GM18868 (cell line): ENCODE data around the gene P2RY6.
"Not testable (repeated sequence)": the region's sequence is repeated elsewhere in the genome, so short reads cannot be mapped to it uniquely, and the experiment has no call there.

Experiments
- ATAC-seq: cut with Tn5 transposase; IDR thresholded peaks from one replicate; pipeline ENCODE4 v1.9.1; 2021; ENCODE audit warnings: mild to moderate bottlenecking, moderate library complexity; ENCODE audit not compliant: unreplicated experiment

P2RY6 gene, protein sequence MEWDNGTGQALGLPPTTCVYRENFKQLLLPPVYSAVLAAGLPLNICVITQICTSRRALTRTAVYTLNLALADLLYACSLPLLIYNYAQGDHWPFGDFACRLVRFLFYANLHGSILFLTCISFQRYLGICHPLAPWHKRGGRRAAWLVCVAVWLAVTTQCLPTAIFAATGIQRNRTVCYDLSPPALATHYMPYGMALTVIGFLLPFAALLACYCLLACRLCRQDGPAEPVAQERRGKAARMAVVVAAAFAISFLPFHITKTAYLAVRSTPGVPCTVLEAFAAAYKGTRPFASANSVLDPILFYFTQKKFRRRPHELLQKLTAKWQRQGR

DNA sequence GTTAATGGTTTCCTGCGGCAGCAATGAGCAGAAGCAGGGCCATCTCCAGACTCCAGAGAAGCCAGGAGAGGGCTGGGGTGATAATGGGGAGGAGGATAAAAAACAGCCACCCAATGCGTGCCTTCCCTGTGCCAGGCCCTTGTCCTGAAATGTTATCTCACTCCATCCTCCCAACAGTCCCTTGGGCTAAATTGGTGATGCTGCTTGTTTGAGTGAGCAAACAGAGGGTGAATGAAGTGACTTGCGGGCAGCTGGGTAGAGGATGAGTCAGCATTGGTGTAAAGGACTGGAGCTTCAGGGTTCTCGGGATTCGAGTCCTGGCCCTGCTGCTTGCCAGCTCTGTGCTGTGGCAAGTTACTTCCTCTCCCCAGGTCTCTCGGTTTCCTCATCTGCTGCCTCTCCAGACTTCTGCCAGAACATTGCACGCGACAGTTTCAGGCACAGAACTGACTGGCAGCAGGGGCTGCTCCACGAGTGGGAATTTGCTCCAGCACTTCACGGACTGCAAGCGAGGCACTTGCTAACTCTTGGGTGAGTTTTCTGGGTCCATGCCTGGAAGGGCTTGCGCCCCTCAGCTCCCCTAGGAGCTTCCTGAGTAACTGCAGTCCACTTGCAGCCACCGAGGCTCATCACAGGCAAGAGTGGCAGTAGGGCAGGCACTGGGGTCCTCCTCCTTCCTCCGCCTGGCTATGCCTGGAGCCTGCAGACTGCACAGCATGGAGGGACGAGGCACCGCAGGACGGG lies at the start of gene P2RY6:
P2RY6 (plus strand) TSS at position 403 of the 744 bp plus-strand sequence. CDS start 24,181 bp downstream, outside the sequence.
- ATAC-seq = no peak

- ATAC-seq = no peak
Measured at GRCh38 chr11:73223998-73224730, 48.0 kb upstream of the P2RY6 start.

GRCh38 chr11:73225001-73225686 lies 47.0 kb upstream of the P2RY6 start:
- ATAC-seq = no peak

- ATAC-seq = no peak
Measured at GRCh38 chr11:73225851-73226250, 46.3 kb upstream of the P2RY6 start.

- no peak for ATAC-seq
Measured at GRCh38 chr11:73226297-73227006, 45.7 kb upstream of the P2RY6 start.

- ATAC-seq = no peak
Measured at GRCh38 chr11:73227571-73228211, 44.4 kb upstream of the P2RY6 start.

DNA sequence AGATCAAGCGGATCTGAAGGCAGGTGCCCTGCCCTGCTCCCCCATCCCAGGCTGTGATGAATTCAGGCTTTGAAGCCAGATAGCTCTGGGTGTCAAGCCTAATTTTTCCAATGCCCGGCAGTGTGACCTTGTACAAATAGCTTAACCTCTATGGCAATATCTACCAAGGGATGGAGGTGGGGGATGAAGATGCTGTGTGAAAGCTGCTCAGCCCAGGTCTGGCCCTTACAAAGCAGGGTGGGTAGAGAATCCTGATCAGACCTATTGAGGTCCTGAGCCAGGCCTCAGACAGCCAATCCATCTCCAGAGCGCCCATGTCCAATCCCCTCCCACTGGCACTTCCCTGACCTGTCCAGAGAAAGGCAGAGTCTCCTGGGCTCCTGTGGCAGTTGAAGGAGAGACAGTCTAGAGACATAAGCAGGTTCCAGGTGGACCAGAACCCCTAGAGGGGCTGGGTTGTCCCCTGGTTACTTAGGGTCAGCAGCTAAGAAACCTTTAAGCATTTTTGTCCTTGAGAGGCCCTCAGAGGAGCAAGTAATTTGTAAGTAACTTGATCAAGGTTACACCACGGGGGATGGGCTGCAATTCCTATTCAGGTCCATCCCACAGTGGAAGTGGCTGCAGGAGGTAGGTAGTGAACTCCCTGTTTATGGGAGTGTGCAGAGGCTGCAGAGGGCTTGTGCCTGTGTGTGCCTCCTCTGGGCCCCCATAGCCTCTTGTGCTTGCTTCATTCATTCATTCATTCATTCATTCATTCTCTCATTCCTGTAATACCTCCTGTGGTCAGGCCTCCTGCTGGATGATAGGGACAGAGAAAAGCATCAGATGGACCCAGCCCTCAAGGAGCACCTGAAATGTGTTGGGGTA lies 43.6 kb upstream of the P2RY6 start:
- ATAC-seq = no peak

DNA sequence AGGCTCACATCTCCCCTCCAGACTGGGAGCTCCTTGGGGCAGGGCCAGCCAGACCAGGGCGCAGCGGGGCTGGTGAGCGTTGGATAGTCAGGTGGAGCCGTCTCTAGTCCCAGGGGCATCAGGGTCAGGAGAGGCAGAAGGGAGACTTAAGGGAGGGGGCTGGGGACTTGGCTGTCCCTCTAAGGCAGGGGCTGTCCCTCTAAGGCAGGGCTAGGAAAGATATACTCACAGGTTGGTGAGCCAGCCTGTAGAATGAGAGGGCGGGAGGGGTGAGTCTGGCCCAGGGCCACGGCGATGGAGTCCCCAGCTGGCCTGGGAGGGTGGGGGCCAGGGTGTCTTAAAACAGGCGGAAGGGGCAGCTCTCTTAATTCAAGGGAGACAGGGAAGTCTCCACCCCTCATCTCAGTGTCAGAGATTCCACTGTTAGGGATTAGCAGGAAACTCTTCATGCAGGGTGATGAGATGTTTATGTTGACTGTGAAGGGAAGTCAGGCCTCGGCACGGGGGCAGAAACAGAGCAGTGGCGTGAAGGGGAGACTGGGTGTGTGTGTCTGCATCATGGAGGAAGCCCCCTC lies 42.7 kb upstream of the P2RY6 start:
- ATAC-seq = no peak

- ATAC-seq = no peak
Measured at GRCh38 chr11:73229896-73230875, 42.0 kb upstream of the P2RY6 start.

DNA sequence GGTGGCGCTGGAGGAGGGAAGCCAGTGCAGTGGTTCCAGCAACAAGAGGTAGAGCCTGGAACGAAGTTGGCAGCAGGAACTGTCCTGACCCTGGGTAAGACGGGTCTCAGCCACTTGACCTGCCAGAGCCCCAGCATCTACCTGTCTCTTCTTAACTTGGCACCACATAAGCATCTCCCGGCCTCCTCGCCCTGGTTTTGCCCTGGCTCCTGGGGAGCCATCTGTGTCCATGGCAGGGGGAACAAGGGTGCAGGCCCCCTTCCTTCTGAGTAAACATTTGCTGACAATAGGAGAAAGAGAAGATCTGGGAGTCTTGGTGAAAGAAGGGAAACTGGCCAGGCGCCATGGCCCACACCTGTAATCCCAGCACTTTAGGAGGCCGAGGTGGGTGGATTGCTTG lies 41.2 kb upstream of the P2RY6 start:
- ATAC-seq = no peak

DNA sequence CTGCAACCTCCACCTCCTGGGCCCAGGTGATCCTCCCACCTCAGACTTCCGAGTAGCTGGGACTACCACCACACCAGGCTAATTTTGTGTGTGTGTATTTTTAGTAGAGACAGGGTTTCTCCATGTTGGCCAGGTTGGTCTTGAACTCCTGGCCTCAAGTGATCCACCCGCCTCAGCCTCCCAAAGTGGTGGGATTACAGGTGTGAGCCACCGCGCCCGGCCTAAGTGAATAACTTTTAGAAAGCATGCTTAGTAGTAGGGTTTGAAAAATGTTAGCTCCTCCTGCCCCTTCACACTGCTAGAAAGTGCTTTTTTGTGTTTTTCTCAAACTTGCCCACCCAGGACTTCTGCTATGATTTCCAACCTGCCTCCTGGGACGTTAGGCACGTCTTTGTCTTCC lies 39.7 kb upstream of the P2RY6 start:
- ATAC-seq = not testable (repeated sequence)

- no peak for ATAC-seq
Measured at GRCh38 chr11:73233211-73233610, 38.9 kb upstream of the P2RY6 start.

- ATAC-seq = no peak
Measured at GRCh38 chr11:73233692-73234470, 38.3 kb upstream of the P2RY6 start.

DNA sequence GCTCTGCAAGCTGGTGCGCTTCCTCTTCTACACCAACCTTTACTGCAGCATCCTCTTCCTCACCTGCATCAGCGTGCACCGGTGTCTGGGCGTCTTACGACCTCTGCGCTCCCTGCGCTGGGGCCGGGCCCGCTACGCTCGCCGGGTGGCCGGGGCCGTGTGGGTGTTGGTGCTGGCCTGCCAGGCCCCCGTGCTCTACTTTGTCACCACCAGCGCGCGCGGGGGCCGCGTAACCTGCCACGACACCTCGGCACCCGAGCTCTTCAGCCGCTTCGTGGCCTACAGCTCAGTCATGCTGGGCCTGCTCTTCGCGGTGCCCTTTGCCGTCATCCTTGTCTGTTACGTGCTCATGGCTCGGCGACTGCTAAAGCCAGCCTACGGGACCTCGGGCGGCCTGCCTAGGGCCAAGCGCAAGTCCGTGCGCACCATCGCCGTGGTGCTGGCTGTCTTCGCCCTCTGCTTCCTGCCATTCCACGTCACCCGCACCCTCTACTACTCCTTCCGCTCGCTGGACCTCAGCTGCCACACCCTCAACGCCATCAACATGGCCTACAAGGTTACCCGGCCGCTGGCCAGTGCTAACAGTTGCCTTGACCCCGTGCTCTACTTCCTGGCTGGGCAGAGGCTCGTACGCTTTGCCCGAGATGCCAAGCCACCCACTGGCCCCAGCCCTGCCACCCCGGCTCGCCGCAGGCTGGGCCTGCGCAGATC lies 37.5 kb upstream of the P2RY6 start:
- ATAC-seq = no peak

DNA sequence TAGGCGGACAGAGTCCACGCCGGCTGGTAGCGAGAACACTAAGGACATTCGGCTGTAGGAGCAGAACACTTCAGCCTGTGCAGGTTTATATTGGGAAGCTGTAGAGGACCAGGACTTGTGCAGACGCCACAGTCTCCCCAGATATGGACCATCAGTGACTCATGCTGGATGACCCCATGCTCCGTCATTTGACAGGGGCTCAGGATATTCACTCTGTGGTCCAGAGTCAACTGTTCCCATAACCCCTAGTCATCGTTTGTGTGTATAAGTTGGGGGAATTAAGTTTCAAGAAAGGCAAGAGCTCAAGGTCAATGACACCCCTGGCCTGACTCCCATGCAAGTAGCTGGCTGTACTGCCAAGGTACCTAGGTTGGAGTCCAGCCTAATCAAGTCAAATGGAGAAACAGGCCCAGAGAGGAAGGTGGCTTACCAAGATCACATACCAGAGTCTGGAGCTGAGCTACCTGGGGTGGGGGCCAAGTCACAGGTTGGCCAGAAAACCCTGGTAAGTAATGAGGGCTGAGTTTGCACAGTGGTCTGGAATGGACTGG lies 36.8 kb upstream of the P2RY6 start:
- no peak for ATAC-seq
